Neural cell (in vitro differentiated cells): ENCODE results near the gene GZMM.

ENCODE experiments used
- EP300 ChIP-seq: fragments of 450-650 bp; conservative IDR thresholded peaks from 2 replicates; pipeline ENCODE4 v1.6.1; 2014; ENCODE audit warnings: antibody characterized with exemption, mild to moderate bottlenecking, moderate library complexity; ENCODE audit not compliant: poor library complexity, severe bottlenecking
- EZH2 ChIP-seq: fragments of 200-600, 300-800 bp; shearing (Covaris generic), sonication (generic); IDR thresholded peaks from 2 replicates; pipeline ENCODE4 v1.6.1; 2014; ENCODE audit warnings: antibody characterized with exemption, low read length, borderline replicate concordance, mild to moderate bottlenecking; ENCODE audit not compliant: insufficient read depth, poor library complexity, severe bottlenecking
- POLR2AphosphoS5 ChIP-seq: IDR thresholded peaks from 2 replicates; pipeline ENCODE4 v1.6.1; 2012
- SMC3 ChIP-seq: fragments of 450-650 bp; conservative IDR thresholded peaks from 2 replicates; pipeline ENCODE4 v1.6.1; 2014; ENCODE audit warnings: antibody characterized with exemption, mild to moderate bottlenecking, moderate library complexity; ENCODE audit not compliant: poor library complexity
- TF ChIP-seq, protein P1 (sequence below): fragments of 450-650 bp; IDR thresholded peaks from 2 replicates; pipeline ENCODE4 v1.5.1; 2014; ENCODE audit warnings: antibody characterized with exemption, mild to moderate bottlenecking, moderate library complexity; ENCODE audit not compliant: poor library complexity, severe bottlenecking

DNA sequence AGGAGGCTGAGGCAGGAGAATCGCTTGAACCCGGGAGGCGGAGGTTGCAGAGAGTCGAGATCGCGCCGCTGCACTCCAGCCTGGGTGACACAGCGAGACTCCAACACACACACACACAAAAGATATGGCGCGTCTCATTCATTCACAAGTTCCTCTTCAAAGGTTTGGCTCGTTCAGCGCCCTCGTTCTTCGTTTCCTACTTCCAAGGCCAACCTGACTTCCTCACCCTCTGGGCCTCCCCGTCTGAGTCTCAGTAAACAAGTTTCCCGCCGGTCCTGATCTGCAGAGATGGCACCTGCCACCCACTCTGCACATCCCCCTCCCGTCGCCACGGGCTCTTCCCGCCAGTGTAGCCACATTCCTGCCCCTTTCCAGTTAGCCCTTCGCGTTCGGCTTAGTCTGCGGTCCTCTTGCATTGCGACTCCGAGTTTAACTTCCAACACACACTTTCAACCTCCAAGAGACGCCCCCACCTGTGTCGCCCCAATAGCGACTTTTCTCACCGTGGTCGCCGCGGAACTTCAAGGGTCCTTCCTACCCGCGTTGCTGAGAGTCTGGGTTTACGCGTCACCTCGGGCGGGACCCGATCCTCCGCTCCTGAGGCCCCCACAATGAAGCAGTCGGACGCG lies 27.2 kb downstream of the GZMM start:
- TF ChIP-seq, protein P1, sequence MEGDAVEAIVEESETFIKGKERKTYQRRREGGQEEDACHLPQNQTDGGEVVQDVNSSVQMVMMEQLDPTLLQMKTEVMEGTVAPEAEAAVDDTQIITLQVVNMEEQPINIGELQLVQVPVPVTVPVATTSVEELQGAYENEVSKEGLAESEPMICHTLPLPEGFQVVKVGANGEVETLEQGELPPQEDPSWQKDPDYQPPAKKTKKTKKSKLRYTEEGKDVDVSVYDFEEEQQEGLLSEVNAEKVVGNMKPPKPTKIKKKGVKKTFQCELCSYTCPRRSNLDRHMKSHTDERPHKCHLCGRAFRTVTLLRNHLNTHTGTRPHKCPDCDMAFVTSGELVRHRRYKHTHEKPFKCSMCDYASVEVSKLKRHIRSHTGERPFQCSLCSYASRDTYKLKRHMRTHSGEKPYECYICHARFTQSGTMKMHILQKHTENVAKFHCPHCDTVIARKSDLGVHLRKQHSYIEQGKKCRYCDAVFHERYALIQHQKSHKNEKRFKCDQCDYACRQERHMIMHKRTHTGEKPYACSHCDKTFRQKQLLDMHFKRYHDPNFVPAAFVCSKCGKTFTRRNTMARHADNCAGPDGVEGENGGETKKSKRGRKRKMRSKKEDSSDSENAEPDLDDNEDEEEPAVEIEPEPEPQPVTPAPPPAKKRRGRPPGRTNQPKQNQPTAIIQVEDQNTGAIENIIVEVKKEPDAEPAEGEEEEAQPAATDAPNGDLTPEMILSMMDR, result no peak
- TF ChIP-seq EZH2, result no peak
- no peak for TF ChIP-seq POLR2AphosphoS5
- no peak for TF ChIP-seq EP300
- no peak for TF ChIP-seq SMC3
